Measurements from ENCODE around the gene TBPL2.
"Not testable (repeated sequence)": the region's sequence is repeated elsewhere in the genome, so short reads cannot be mapped to it uniquely, and the experiment has no call there.

DNA sequence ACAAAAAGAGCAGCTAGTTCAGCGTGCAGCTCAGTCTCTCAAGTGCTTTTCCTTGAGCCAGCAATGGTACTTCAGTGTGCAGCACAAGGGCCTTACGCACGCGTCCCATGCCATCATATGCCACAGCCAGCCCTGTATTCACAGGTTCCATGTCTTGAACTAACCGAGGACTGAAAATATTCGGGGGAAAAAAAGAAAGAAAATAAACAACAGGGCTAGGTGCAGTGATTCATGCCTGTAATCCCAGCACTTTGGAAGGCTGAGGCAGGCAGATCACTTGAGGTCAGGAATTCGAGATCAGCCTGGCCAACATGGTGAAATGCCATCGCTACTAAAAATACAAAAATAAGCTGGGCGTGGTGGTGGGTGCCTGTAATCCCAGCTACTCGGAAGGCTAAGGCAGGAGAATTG, 57.4 kb downstream of the TBPL2 start:
- TF ChIP-seq, protein P1, sequence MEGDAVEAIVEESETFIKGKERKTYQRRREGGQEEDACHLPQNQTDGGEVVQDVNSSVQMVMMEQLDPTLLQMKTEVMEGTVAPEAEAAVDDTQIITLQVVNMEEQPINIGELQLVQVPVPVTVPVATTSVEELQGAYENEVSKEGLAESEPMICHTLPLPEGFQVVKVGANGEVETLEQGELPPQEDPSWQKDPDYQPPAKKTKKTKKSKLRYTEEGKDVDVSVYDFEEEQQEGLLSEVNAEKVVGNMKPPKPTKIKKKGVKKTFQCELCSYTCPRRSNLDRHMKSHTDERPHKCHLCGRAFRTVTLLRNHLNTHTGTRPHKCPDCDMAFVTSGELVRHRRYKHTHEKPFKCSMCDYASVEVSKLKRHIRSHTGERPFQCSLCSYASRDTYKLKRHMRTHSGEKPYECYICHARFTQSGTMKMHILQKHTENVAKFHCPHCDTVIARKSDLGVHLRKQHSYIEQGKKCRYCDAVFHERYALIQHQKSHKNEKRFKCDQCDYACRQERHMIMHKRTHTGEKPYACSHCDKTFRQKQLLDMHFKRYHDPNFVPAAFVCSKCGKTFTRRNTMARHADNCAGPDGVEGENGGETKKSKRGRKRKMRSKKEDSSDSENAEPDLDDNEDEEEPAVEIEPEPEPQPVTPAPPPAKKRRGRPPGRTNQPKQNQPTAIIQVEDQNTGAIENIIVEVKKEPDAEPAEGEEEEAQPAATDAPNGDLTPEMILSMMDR (IDR thresholded peaks at IDR 0.05 in 2 of 3, conservative IDR thresholded peaks at IDR 0.05 in 1 of 3; ENCODE audit: borderline replicate concordance in 1 of 3, insufficient read depth in 1 of 3, low read depth in 2 of 3, low read length in 2 of 3) = not testable (repeated sequence)
- TF ChIP-seq ZNF274 (IDR thresholded peaks at IDR 0.05; ENCODE audit: low read depth, low read length) = not testable (repeated sequence)
